Stimulated activated naive CD4-positive, alpha-beta T cell (primary cell): Measurements from ENCODE around the gene TNNT2.

Experiments used
- DNase-seq, 6 experiments: peaks; one replicate each; lab custom pipeline; 2025; lab: John Stamatoyannopoulos, UW

Gene TNNT2

DNA sequence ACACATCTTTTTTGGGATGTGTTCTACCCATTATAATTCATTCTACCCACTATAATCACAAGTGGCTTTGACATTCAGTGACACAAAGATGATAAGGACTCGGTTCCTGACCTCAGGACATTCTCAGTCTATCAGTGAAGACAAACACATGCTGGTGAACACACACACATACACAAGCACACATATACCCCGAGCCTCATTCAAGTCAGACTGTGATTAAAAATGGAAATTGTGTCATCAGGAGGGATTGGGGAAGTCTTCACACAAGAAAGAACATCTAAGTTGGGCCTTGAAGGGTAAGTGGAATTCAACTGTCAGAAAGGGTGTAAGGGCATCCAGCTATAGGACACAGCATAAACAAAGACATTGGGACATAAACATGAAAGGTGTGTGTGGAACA lies 24.2 kb upstream of the TNNT2 start:
- no peak for DNase-seq

DNA sequence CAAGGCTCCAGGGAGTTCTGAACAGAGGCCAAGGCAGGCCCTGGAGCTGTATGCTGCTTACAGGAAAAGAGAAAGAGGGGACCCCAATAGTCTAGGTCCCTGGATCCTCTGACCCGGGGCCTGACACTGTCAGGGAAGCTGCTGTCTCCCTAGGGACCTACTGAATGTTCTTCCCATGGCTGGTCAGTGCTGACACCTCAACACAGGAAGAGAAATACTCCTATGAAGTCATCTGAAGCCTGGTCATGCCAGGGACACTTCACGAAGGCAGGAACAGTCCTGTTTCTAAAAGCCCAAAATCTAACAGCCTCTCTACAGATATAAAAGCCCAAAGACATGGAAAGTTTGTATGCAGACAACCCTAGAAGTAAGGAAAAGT lies 23.4 kb upstream of the TNNT2 start:
- DNase-seq = no peak

DNA sequence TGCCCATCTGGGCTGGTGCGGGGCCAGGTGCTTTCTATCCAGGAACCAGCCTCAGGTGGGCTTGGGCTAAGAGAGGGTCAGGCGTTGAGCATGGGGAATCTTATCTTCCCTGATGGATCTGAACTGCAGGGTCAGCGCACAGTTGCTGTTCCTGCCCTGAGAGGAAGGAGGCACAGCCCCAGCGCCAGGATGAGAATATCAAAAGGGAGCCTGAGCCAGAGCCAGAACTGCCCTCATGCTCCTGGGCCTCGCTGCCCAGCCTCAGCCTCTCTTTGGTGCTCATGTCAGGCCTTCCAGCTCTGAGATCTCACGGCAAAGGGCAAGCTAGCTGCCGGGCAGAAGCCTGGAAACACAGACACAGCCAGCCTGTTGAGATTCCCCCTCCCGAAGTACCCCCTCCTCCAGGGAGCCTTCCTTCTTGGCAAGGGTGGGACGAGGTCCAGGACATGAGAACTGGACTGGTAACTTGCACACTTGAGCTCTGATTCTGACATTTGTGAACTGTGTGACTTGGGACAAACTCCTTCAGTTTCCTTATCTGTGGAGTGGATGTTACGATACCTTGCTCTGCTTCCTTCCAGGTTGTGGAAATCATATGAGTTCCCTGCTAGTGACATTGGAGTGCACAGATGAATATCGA lies 22.9 kb upstream of the TNNT2 start:
- DNase-seq = no peak

DNA sequence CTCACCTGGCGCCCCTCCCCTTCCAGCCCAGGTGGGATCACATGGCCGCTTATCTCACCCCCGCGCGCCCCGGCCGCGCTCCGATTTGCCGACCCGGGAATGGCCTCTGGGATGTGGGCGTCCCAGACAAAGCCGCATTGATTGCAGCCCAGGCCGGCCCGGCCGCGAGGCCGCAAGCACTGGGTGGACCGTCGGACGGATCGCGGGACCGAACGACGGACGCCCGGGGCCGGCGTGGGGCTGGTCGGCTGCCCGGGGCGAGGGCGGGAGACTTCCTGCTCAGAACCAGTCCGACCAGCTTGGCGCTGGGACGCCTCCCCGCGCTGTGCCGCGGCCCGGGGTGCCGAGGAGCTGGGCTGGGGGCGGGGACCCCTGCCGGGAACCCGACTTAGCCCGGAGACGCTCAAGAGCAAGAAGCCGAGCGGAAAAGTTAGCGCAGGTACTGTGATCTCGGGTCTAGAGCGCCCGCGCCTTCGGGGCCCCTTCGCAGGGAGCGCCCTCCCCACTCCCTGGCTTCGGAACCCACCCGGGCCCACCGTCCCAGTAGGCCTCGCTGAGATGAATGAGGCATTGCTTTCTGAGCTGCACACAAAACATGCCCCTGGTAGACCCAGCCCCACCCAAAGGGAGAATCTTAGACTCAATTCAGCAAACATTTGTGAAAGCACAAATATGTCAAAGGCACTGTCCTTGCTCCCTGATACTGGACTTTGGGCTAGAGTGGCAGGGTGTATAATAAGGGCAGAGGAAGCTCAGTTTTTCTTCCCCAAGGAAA lies 22.1 kb upstream of the TNNT2 start:
- DNase-seq = no peak

DNA sequence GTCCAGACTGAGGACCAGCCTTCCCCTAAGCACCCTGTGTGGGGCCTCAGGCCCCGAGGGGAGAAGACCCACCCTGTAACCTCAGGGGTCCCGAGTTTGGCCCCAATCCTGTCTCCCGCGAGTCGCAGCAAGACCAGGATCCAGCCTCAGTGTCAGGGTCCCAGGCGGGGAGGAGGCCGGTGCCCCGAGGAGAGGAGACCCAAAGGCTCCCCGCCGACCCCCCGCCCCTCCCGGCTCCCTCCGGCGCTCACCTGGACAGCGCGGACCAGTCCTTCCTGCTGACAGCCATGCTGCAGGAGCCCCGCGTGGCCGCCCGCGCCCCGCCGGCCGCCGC lies 21.5 kb upstream of the TNNT2 start, which contains the start of gene LAD1:
LAD1 (minus strand) TSS at position 307 of the 334 bp plus-strand sequence; CDS start at position 289, 18 bp downstream.
- no peak for DNase-seq

DNA sequence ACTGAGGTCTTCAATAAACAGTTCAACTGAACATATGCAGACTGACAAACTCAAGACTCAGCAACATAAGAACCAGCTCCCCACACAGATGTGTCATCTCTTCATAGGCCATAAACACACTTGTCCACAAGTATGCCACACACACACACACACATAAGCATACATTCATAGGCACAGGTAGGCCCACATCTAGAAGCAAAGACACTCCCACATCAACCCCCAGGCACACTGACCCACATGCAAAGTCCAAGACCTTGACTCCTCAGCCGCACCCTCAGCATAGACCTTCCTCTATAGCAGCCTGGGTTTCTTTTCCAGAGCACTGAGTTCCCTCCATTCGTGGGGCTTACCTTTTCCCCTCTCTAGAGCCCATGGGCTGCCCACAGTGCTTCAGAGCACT lies 20.2 kb upstream of the TNNT2 start:
- DNase-seq = no peak

DNA sequence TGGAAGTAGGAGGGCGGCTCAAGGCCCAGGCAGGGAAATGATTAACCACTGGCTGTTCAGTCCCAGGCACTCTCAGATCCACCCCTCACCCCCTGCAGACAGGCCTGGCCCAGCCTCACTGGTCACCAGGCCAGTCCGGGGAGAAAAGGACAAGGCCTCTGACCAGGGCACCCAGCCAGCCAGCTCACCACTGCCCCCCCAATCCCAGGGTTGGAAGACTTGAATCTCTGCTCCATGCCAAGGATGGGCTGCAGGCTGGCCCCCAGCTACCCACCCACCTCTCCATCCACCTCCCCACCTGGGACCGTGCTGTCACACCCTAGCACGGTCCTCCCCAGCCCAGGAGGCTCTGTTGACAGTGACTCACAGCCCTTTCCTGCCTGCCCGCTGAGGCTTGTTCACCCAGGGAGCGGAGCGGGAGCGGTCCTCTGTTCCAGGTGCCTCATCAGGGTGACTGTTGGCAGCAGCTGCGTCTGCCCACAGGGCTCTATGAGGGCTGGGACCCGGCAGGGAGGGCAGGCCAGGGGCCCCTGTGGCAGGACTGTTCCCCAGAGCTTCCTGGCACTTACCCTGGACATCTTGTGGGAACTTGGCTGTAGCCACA lies 19.5 kb upstream of the TNNT2 start:
- DNase-seq = no peak

DNA sequence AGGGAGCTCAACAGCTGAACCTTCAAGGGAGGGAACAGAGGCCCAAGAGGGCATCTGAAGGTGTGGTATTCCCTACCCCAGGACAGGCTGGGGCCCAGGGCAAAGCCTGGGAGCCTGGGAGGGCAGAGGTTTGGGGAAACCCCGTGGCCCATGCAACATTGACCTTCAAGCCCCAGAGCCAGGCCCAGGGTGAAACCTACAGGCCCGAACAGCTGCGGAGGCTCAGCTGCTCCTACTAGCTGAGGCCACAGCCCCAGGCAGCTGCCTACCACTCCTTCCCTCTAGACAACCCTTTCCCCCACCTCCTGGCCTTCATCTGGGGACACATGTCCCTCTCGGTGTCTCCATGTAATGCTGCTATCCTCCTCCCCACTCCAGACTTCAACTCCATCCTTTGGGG lies 18.5 kb upstream of the TNNT2 start:
- no peak for DNase-seq

DNA sequence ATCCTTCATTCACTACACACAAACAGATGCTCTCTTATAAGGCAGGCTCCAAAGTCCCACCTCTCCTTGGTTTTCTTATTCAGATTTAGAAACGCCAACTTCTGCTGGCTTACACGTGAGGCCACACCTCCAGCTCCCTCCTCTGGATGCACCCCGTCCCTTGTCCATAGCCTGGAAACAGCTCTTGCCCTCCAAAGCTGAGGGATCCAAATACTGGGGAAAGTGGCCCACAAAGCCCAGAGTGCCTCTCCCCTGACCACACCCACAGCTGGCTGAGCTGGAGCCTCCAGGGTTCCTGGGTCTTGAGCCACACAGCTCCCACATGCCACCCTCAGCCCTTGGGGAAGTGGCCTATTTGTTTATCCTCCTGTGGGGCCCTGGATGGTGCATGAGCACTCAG lies 17.1 kb upstream of the TNNT2 start:
- DNase-seq = no peak

DNA sequence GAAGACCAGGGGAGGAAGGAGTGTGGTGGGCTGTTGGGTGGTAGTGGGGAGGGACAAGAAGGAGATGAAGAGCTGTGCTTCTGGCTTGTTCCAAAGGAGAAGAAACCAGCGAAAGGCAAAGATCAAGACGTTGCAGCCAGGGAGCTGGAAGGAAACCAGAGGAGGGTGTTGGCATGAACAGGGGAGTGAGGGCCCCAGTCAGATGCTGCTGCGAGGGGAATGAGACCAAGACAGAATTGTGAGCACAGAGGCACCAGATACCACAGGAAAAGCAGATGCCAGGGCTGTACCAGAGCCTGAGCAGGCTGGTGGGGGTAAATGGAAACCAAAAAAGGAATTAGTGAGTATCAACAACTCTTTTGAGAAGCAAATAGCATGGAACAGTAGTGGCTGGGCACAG lies 15.6 kb upstream of the TNNT2 start:
- DNase-seq = no peak

DNA sequence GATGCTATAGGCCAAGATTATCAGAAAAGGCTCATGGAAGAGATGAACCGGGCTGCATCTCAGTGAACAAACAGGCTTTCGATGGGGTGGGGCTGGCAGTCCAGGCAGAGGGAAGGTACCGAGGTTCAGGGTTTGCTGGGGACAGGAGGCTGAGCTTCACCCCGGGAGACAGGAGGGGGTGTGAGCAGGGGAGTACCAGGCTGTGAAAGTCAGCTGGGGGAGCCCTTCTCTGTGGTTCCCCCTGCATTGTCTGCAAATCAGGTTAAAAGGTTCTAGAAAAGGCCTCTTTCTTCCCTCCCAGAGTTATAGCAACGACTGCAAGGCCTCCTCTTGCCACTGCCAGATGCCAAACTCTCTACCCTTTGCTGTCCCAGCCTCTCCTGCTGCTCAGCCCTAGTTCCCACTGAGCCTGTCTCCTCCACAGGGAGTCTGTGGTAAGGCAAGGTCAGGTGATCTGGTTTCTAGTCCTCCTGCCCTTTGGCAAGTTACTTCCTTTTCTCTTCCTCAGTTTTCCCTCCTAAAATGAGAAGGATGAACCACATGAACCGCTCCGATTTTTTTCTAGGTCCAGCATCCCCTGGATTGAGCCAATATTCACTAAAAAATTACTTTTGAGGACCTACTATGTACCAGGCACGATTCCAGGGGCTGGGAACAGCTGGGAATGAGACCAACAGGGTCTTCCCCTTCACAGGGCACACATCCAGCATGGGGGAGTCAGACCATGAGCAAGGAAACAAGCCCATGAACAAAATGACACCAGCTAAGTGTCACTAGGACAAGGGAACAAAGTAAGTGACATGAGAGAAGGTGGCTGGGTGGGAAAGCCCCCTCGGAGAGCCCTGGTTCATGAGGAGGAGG lies 14.4 kb upstream of the TNNT2 start:
- DNase-seq = no peak

DNA sequence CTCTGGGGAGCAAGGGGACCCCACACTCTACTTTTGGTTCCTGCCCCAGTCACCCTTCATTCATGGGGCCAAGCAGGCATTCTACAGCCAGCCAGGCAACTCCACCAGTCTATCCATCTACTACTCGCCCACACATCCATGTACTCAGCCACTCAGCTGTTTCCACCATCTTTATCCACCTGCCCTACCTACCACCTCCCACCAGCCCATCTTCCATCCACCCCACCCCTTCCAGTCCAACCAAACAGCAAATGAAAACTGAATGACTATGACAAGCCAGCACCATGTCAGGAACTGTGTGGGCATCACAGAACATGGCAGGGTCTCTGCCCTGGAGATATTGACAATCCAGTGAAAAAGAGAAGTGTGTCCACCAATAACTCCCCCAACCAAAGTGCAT lies 13.7 kb upstream of the TNNT2 start:
- DNase-seq = no peak

DNA sequence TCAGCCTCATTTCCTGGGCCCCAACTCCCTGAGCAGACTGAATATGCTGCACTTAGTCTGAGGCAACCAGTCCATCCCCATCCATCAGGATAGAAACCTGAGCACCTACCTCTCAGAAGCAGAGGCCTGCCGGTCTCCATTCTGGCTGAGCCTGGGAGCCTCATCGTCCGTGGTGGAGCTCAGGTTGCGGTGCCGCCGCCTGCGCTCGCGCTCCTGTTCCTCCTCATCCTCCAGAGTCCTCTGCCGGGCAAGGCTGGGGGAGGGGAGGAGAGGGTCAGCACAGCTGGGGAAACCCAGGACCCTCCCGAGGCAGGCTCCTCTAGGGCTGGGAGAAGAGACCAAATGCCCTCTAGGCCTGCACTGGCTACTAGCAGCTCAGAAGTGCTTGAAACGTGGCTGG lies 11.6 kb upstream of the TNNT2 start:
- DNase-seq = no peak

DNA sequence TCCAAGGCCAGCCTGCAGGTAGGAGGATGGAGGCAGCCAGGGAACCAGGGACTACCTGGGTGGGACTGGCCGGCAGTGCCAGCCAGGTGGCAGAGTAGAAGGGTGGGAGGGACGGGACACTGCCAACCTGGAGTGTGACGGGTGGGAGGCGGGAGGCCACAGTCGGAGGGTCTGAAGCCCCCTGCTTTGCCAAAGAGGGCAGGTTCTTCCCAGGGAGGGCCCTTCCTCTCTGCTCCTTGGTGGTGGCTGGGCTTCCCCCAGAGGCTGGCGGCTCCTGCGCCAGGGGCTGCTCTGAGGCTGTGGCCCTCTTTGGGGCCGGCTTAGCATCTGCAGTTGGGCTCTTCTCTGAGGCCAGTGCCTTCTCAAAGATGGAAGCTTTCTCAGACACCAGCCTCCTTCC lies 8.7 kb upstream of the TNNT2 start:
- DNase-seq = no peak

DNA sequence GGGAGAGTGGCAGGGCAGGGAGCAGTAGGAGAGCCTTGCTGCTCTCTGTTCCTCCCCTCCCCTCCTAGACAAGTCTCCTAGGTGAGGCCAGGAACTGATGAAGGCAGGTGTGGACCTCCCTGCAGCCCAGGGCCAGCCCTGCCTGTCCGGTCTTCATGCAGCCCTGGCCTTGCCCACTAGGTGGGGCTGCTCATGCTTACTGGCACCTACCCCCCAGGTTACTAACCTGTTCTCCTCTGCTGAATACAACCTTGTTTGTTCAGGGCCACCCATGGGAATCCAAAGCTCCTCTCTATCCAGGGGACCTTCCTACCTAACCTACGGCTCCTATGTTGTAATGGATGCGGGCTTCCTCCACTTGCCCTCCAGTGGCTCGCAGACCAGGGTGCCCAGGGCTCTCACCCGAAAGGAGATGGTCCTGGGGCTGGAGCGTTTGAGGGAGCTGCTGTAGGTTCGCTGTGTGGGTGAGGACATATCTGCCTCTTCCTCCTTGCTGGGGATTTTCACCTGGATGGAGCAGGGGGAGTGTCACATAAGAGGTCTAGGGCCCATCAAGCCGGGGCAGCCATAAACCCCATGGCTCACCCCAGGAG lies 7.9 kb upstream of the TNNT2 start:
- DNase-seq = peak in 1 of 6 experiments; percentile 7

DNA sequence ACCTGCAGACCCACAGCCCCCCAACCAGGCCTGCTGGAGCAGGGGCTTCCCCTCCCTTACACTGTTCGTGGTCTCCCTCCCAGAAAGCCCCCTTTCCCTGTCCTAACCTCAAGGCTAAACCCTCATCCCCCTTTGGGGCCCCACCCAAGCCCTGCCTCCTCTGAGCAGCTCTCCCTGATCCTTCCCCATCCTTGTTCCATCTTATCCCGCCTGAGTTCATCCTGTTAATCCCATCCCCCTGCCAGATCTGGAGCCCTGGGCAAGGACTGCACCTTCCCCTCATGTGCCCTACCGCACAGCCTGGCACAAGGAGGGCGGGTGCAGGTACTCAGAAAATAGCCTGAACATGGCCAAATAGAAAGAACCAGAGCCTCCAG lies 6.9 kb upstream of the TNNT2 start:
- no peak for DNase-seq

DNA sequence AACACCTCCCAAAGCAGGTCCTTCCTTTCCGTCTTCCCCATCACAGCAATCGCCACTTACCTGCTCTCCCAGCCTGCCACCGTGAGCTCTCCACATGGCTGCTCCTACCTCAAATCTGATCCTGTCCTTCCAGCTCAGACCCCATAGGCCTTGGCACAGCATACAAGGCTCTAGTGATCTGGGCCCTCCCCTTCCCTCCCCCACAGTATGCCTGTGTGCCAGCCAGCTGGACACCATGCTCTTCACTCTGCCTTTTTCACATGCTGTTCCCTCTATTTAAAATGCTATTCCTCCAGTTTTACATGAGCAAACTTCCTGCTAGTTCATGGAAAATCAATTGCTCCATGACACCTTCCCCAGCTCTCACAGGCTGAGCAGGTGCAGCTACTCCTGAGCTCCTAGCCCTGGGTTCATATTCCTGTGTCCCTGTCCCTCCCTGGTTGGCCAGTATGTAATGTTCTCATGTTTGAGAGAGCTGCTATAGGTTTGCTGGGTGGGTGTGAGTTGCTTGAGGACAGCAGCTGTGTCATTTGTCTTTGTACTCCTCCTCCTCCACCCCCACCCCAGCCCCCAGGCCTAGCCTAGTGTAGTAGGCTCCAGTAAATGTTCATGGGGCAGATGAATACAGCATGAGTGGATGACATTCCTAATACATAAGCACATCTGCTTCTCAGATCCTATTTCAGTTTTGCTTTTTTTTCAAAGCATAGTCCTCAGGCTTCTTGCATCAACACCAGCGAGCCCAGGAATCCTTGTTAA lies 6.3 kb upstream of the TNNT2 start:
- no peak for DNase-seq

DNA sequence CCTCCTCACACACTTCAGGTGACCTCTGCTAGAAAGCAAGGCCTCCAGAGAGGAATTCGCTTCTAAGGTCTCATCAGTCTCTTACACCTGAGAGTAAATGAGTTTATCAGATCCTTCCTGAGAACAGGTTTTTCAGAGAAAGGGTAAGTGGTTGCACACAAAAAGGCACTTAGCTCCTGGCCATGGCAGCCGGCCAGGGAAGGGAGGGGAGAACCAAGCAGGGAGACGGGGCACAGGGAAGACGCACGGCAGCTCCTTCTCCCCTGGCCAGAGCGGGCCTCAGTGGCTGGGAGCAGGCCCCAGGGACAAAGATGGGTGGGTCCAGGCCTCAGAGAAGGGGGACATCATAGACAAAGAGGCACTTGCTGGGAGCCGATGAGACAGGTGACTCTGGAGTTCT lies 3.6 kb upstream of the TNNT2 start:
- DNase-seq = no peak

DNA sequence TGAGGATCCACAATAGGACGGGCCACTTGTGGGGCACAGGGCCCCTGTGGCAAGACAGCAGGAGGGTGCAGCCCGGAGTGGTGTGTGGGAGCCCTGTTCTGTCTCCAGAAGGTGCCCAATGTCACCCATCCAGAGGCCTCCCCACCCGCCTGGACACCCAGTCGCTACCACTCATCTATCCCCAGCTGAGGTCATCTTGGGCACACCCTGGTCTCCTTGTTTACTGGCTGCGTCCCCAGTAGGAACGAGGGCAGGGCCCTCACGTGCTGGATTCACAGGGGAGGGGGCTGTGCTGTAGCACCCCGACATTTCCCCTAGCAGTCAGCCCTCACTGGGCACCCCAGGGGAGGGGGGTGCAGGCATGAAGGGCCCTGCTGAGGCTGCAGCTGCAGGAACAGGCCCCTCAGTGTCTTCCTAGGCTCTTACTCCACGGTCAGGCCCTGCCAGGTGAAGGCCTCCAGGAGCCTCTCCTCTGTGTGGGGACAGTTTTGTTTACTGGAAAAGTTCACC lies 2.3 kb upstream of the TNNT2 start:
- no peak for DNase-seq

DNA sequence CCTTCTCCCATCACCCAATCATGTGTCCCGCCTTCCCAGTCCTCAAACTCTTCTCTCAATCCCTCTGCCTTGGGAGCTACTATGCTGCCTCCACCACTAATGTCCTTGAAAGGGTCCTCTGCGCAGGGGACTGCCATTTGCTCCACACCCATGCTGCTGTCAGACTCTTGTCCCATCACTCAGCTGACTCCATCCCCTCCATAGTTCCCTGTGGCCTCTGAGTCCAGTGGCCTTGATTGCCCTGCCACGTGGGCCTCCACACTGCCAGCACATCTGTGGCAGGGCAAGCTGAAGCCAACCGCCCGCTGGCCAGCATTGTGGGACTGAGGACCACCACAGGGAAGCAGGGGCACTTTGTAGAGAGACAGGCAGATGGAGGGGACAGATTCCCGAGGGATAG lies 1.3 kb upstream of the TNNT2 start:
- DNase-seq = no peak
